Measurements from ENCODE around the gene COCH.

The COCH gene

GRCh38 chr14:30840086-30840779 lies 34.1 kb upstream of the COCH start:
- DNase-seq (ENCODE audit: low read depth), result no peak
- TF ChIP-seq, protein P1, sequence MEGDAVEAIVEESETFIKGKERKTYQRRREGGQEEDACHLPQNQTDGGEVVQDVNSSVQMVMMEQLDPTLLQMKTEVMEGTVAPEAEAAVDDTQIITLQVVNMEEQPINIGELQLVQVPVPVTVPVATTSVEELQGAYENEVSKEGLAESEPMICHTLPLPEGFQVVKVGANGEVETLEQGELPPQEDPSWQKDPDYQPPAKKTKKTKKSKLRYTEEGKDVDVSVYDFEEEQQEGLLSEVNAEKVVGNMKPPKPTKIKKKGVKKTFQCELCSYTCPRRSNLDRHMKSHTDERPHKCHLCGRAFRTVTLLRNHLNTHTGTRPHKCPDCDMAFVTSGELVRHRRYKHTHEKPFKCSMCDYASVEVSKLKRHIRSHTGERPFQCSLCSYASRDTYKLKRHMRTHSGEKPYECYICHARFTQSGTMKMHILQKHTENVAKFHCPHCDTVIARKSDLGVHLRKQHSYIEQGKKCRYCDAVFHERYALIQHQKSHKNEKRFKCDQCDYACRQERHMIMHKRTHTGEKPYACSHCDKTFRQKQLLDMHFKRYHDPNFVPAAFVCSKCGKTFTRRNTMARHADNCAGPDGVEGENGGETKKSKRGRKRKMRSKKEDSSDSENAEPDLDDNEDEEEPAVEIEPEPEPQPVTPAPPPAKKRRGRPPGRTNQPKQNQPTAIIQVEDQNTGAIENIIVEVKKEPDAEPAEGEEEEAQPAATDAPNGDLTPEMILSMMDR (IDR thresholded peaks at IDR 0.05; ENCODE audit: low read depth, low read length), result no peak
- TF ChIP-seq, protein P2, sequence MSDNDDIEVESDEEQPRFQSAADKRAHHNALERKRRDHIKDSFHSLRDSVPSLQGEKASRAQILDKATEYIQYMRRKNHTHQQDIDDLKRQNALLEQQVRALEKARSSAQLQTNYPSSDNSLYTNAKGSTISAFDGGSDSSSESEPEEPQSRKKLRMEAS (IDR thresholded peaks at IDR 0.05; ENCODE audit: low read depth, low read length), result no peak
- no peak for TF ChIP-seq MYC (IDR thresholded peaks at IDR 0.05; ENCODE audit: low read depth, low read length)
- TF ChIP-seq POLR2A (IDR thresholded peaks at IDR 0.05; ENCODE audit: extremely low read depth, insufficient read length), result no peak
- no peak overlapping the region for H3K4me3 ChIP-seq (ENCODE audit: low read depth, low read length)

DNA sequence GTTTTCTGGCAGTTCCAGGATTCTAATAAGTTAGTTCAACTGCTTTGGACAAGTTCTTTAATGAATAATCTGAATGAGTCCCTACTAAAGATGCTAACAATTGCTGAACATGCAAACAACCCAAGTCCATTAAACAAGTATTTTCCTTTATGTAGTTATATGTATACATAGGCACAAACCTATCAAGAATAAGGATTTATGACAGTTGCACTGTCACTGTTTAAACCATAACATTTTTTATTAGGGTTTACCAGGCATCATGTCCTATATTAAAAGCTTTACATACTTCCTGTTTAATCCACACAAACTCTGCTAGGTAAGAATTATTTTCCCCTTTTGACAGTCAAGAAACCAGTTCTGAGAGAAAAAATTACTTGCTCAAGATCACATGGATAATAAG lies 31.9 kb upstream of the COCH start:
- no peak overlapping the region for H3K4me3 ChIP-seq (ENCODE audit: low read depth, low read length)
- TF ChIP-seq, protein P2 (IDR thresholded peaks at IDR 0.05; ENCODE audit: low read depth, low read length), result no peak
- TF ChIP-seq MYC (IDR thresholded peaks at IDR 0.05; ENCODE audit: low read depth, low read length), result no peak
- TF ChIP-seq, protein P1 (IDR thresholded peaks at IDR 0.05; ENCODE audit: low read depth, low read length), result no peak
- TF ChIP-seq POLR2A (IDR thresholded peaks at IDR 0.05; ENCODE audit: extremely low read depth, insufficient read length), result no peak
- no peak for DNase-seq (ENCODE audit: low read depth)

- peak overlapping the region; percentile 0 for H3K4me3 ChIP-seq (ENCODE audit: low read depth, low read length)
- DNase-seq (ENCODE audit: low read depth), result peak; percentile 87
- TF ChIP-seq, protein P2 (IDR thresholded peaks at IDR 0.05; ENCODE audit: low read depth, low read length), result no peak
- TF ChIP-seq, protein P1 (IDR thresholded peaks at IDR 0.05; ENCODE audit: low read depth, low read length), result no peak
- TF ChIP-seq MYC (IDR thresholded peaks at IDR 0.05; ENCODE audit: low read depth, low read length) (no peak), POLR2A (IDR thresholded peaks at IDR 0.05; ENCODE audit: extremely low read depth, insufficient read length) (no peak)
Observed at GRCh38 chr14:30848449-30849240, 25.7 kb upstream of the COCH start.

GRCh38 chr14:30849354-30849753 lies 25.0 kb upstream of the COCH start:
- H3K4me3 ChIP-seq (ENCODE audit: low read depth, low read length), result peak overlapping the region; percentile 0
- peak; percentile 61 for DNase-seq (ENCODE audit: low read depth)
- TF ChIP-seq, protein P2 (IDR thresholded peaks at IDR 0.05; ENCODE audit: low read depth, low read length), result no peak
- TF ChIP-seq POLR2A (IDR thresholded peaks at IDR 0.05; ENCODE audit: extremely low read depth, insufficient read length) (no peak), MYC (IDR thresholded peaks at IDR 0.05; ENCODE audit: low read depth, low read length) (no peak)
- TF ChIP-seq, protein P1 (IDR thresholded peaks at IDR 0.05; ENCODE audit: low read depth, low read length), result no peak

GRCh38 chr14:30849983-30850382 lies 24.4 kb upstream of the COCH start:
- TF ChIP-seq, protein P2 (IDR thresholded peaks at IDR 0.05; ENCODE audit: low read depth, low read length), result no peak
- TF ChIP-seq, protein P1 (IDR thresholded peaks at IDR 0.05; ENCODE audit: low read depth, low read length), result no peak
- no peak overlapping the region for H3K4me3 ChIP-seq (ENCODE audit: low read depth, low read length)
- no peak for DNase-seq (ENCODE audit: low read depth)

Measured in NB4 (cell line).